H9 (cell line): Measurements from ENCODE around the gene WDSUB1. TPM values are rescaled to one million over a fixed set of nuclear protein-coding genes. Genes with fewer than 3 reads are reported as not detected.

Experiments used
- DNase-seq: peaks from one replicate; pipeline ENCODE4 v3.0.0-alpha.2; 2017
- H2AFZ ChIP-seq: one replicate; pipeline ENCODE4 v1.6.1; 2013; ENCODE audit warnings: mild to moderate bottlenecking, low read length, control low read depth, moderate library complexity
- H2AK5ac ChIP-seq: 2 replicates; pipeline ENCODE4 v1.6.1; 2013; ENCODE audit warnings: low read length, control low read depth, mixed read lengths; ENCODE audit not compliant: insufficient read length
- H2BK120ac ChIP-seq: one replicate; pipeline ENCODE4 v1.6.1; 2013; ENCODE audit warnings: low read depth, mild to moderate bottlenecking, low read length, control low read depth, inconsistent platforms; ENCODE audit not compliant: poor library complexity, severe bottlenecking
- H2BK12ac ChIP-seq: 2 replicates; pipeline ENCODE4 v1.6.1; 2013; ENCODE audit warnings: low read length, control low read depth, mixed read lengths, low read depth; ENCODE audit not compliant: insufficient read length
- H2BK15ac ChIP-seq: 2 replicates; pipeline ENCODE4 v1.6.1; 2013; ENCODE audit warnings: low read depth, low read length, control low read depth
- H2BK20ac ChIP-seq: one replicate; pipeline ENCODE4 v1.6.1; 2013; ENCODE audit warnings: low read depth, mild to moderate bottlenecking, low read length, control low read depth, inconsistent platforms; ENCODE audit not compliant: poor library complexity, severe bottlenecking
- H2BK5ac ChIP-seq: 2 replicates; pipeline ENCODE4 v1.6.1; 2013; ENCODE audit warnings: low read length, control low read depth, mixed read lengths; ENCODE audit not compliant: insufficient read length
- H3K14ac ChIP-seq: 2 replicates; pipeline ENCODE4 v1.6.1; 2013; ENCODE audit warnings: low read length, control low read depth; ENCODE audit not compliant: insufficient read depth
- H3K18ac ChIP-seq: 2 replicates; pipeline ENCODE4 v1.6.1; 2013; ENCODE audit warnings: low read depth, mild to moderate bottlenecking, mixed read lengths, low read length, control low read depth; ENCODE audit not compliant: insufficient read length
- H3K23ac ChIP-seq: 2 replicates; pipeline ENCODE4 v1.6.1; 2013; ENCODE audit warnings: low read length, control low read depth, mixed read lengths, low read depth; ENCODE audit not compliant: insufficient read length
- H3K23me2 ChIP-seq: 2 replicates; pipeline ENCODE4 v1.6.1; 2013; ENCODE audit warnings: low read depth, mild to moderate bottlenecking, mixed read lengths, low read length, control low read depth; ENCODE audit not compliant: insufficient read length, poor library complexity, severe bottlenecking
- H3K27ac ChIP-seq: 2 replicates; pipeline ENCODE4 v1.5.1; 2013; ENCODE audit warnings: low read length, control low read depth, mixed read lengths, low read depth; ENCODE audit not compliant: insufficient read length
- H3K27me3 ChIP-seq: 2 replicates; pipeline ENCODE4 v1.6.1; 2013; ENCODE audit warnings: low read length, control low read depth, inconsistent platforms; ENCODE audit not compliant: insufficient read depth
- H3K4ac ChIP-seq: 2 replicates; pipeline ENCODE4 v1.6.1; 2013; ENCODE audit warnings: low read depth, mild to moderate bottlenecking, control low read depth, inconsistent platforms, low read length, moderate library complexity
- H3K4me1 ChIP-seq: 2 replicates; pipeline ENCODE4 v1.6.1; 2013; ENCODE audit warnings: low read length, control low read depth, inconsistent platforms; ENCODE audit not compliant: insufficient read depth
- H3K4me2 ChIP-seq: 2 replicates; pipeline ENCODE4 v1.6.1; 2013; ENCODE audit warnings: low read length, control low read depth, mixed read lengths; ENCODE audit not compliant: insufficient read length, insufficient read depth
- H3K56ac ChIP-seq: 2 replicates; pipeline ENCODE4 v1.6.1; 2013; ENCODE audit warnings: low read depth, mild to moderate bottlenecking, mixed read lengths, low read length, control low read depth; ENCODE audit not compliant: insufficient read length
- H3K79me1 ChIP-seq: 2 replicates; pipeline ENCODE4 v1.6.1; 2013; ENCODE audit warnings: low read depth, mild to moderate bottlenecking, moderate library complexity, low read length, control low read depth, inconsistent platforms; ENCODE audit not compliant: insufficient read depth, poor library complexity, severe bottlenecking
- H3K79me2 ChIP-seq: 2 replicates; pipeline ENCODE4 v1.6.1; 2013; ENCODE audit warnings: low read length, control low read depth, inconsistent platforms; ENCODE audit not compliant: insufficient read depth
- H3K9ac ChIP-seq: 2 replicates; pipeline ENCODE4 v1.6.1; 2013; ENCODE audit warnings: low read length, control low read depth, mixed read lengths; ENCODE audit not compliant: insufficient read length; ENCODE audit errors: extremely low read depth
- H3K9me3 ChIP-seq: one replicate; pipeline ENCODE4 v1.6.1; 2013; ENCODE audit warnings: low read depth, low read length, inconsistent platforms; ENCODE audit not compliant: control insufficient read depth
- H3T11ph ChIP-seq: one replicate; pipeline ENCODE4 v1.6.1; 2013; ENCODE audit warnings: mild to moderate bottlenecking, low read length, control low read depth, inconsistent platforms
- H4K20me1 ChIP-seq: one replicate; pipeline ENCODE4 v1.6.1; 2013; ENCODE audit not compliant: control insufficient read depth, insufficient read length, insufficient read depth
- H4K5ac ChIP-seq: 2 replicates; pipeline ENCODE4 v1.6.1; 2013; ENCODE audit warnings: low read depth, mild to moderate bottlenecking, mixed read lengths, low read length, control low read depth; ENCODE audit not compliant: insufficient read length
- H4K8ac ChIP-seq: replicated peaks from 2 replicates; pipeline ENCODE4 v1.6.1; 2013; ENCODE audit warnings: low read length, control low read depth, mixed read lengths, low read depth; ENCODE audit not compliant: insufficient read length
- H4K91ac ChIP-seq: 2 replicates; pipeline ENCODE4 v1.6.1; 2013; ENCODE audit warnings: low read depth, mild to moderate bottlenecking, moderate library complexity, mixed read lengths, low read length, control low read depth; ENCODE audit not compliant: insufficient read length
- H3K27ac Mint-ChIP-seq, 3 experiments: 2 replicates in 2 of 3; 3 replicates in 1 of 3; pipeline ENCODE4 v1.8.0; 2020 to 2021; ENCODE audit warnings: mixed read lengths in 3 of 3, mild to moderate bottlenecking in 1 of 3, moderate library complexity in 1 of 3
- H3K27me3 Mint-ChIP-seq: 2 replicates; pipeline ENCODE4 v1.8.0; 2021; ENCODE audit warnings: low read depth, mild to moderate bottlenecking, moderate library complexity, mixed read lengths
- H3K36me3 Mint-ChIP-seq, 3 experiments: 2 replicates in 2 of 3; 3 replicates in 1 of 3; pipeline ENCODE4 v1.8.0; 2020 to 2021; ENCODE audit warnings: low read depth in 3 of 3, mixed read lengths in 3 of 3; ENCODE audit not compliant: insufficient read depth in 1 of 3
- H3K4me1 Mint-ChIP-seq, 2 experiments: 2 replicates each; pipeline ENCODE4 v1.8.0; 2020; ENCODE audit warnings: mixed read lengths in 2 of 2
- H3K4me3 Mint-ChIP-seq, 2 experiments: 2 replicates in 1 of 2; 3 replicates in 1 of 2; pipeline ENCODE4 v1.8.0; 2020 to 2021; ENCODE audit warnings: mild to moderate bottlenecking in 2 of 2, mixed read lengths in 2 of 2, moderate library complexity in 1 of 2
- H3K9me3 Mint-ChIP-seq, 2 experiments: 2 replicates in 1 of 2; 3 replicates in 1 of 2; pipeline ENCODE4 v1.8.0; 2020; ENCODE audit warnings: mild to moderate bottlenecking in 2 of 2, mixed read lengths in 2 of 2, moderate library complexity in 1 of 2
- WGBS: extraction: QIAGEN DNeasy Blood & Tissue Kit; methylation state at CpG from one replicate; pipeline ENCODE4 v1.1.7; 2013; ENCODE audit warnings: missing lambda C conversion rate, low lambda C conversion rate, mixed read lengths; ENCODE audit not compliant: insufficient read length; ENCODE audit errors: extremely low coverage; 5-methylcytosine and 5-hydroxymethylcytosine counted together
- total RNA-seq: library from RNA; stranded (reverse); gene quantifications from 2 replicates; pipeline ENCODE4 v1.2.1, GENCODE V29; 2021
- TF ChIP-seq, protein P1 (sequence below): fragments of 200-600 bp; sonication (generic); conservative IDR thresholded peaks from 3 replicates; pipeline ENCODE4 v1.8.0; 2021; ENCODE audit warnings: antibody characterized with exemption, mild to moderate bottlenecking

WDSUB1 gene
- total RNA-seq, 1 experiment from 2014 or later = 5.5 TPM

DNA sequence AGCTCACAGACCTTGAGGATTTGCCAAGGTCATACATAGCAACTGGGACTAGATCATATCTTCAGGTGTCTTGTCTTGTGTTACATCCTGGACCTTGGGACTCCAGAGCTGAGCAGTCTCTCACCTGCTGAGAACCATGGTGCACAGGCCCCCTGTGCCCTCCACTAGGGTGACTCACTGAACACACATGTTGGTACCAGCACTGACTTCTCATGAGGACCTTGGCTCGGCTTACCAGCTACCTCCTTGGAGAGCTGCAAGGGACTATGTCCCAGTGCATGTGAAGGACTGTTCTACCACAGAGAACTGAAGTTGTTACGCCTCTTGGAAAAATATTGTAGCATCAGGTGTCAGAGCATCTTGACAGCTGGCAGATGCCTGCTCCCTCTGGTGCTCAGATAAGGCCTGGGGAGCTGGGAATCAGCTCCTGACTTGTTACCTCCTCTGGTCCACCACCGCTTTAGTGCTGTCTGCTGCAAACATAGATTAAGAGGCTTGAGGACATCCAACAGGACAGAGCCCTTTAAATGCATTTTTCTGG, 72.1 kb downstream of the WDSUB1 start:
- Histone ChIP-seq H2AFZ (no peak overlapping the region), H3K27me3 (peaks cover 43% of the 10 kb centered on the region), H3K79me1 (no peaks in the 10 kb centered on the region), H3T11ph (no peak overlapping the region), H4K8ac (no peak overlapping the region), H3K4ac (no peak overlapping the region), H3K14ac (no peak overlapping the region), H3K23ac (no peak overlapping the region), H2BK12ac (no peak overlapping the region), H3K4me1 (no peaks in the 10 kb centered on the region; the same call in 1 of the 2 replicates), H3K4me2 (no peak overlapping the region), H3K56ac (no peak overlapping the region), H4K5ac (no peak overlapping the region), H3K27ac (no peak overlapping the region), H2BK5ac (no peak overlapping the region), H2AK5ac (no peak overlapping the region), H4K91ac (no peak overlapping the region), H4K20me1 (no peaks in the 10 kb centered on the region), H2BK120ac (no peak overlapping the region), H3K9ac (no peak overlapping the region), H3K9me3 (no peaks in the 10 kb centered on the region), H3K23me2 (peaks cover 3% of the 10 kb centered on the region), H3K18ac (no peak overlapping the region), H3K79me2 (no peaks in the 10 kb centered on the region), H2BK15ac (no peak overlapping the region), H2BK20ac (no peak overlapping the region)
- peaks cover 80% of the 10 kb centered on the region for H3K27me3 Mint-ChIP-seq
- TF ChIP-seq, protein P1, sequence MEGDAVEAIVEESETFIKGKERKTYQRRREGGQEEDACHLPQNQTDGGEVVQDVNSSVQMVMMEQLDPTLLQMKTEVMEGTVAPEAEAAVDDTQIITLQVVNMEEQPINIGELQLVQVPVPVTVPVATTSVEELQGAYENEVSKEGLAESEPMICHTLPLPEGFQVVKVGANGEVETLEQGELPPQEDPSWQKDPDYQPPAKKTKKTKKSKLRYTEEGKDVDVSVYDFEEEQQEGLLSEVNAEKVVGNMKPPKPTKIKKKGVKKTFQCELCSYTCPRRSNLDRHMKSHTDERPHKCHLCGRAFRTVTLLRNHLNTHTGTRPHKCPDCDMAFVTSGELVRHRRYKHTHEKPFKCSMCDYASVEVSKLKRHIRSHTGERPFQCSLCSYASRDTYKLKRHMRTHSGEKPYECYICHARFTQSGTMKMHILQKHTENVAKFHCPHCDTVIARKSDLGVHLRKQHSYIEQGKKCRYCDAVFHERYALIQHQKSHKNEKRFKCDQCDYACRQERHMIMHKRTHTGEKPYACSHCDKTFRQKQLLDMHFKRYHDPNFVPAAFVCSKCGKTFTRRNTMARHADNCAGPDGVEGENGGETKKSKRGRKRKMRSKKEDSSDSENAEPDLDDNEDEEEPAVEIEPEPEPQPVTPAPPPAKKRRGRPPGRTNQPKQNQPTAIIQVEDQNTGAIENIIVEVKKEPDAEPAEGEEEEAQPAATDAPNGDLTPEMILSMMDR = no peak
- peaks cover 25 to 31% of the 10 kb centered on the region in 2 experiments for H3K4me1 Mint-ChIP-seq
- no peak overlapping the region; a peak in 1 of 7 replicates for H3K27ac Mint-ChIP-seq
- DNase-seq = no peak
- H3K4me3 Mint-ChIP-seq = no peak overlapping the region
- H3K36me3 Mint-ChIP-seq = no peaks in the 10 kb centered on the region; a peak in 2 of 7 replicates
- WGBS = no CpG with 5 or more reads among the region's 3 CpGs
- no peaks in the 10 kb centered on the region for H3K9me3 Mint-ChIP-seq
